Measurements from ENCODE around the gene USH2A.

USH2A gene

DNA sequence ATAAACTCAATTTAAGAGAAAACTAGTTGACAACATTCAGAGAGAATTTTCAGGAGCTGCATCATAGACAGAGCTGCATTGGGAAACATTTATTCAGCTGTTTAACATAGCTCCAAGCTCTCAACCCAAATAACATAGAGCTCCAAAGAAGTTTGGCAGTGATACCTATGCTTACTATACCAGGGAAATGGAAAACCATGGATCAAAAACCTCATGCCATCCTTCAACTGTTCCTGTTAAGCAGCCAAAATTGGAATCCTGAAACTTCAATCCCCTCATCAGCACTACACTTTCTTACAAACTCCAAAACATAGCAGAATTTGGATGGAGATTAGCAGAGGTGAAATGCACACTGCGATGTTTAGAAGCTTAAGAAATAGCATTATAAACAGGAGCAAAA lies 164.4 kb downstream of the USH2A start:
- ChIA-PET POLR2A (no interaction called here), CTCF (interaction anchor here (1.2 kb wide), 1 partner anchor 38 kb away, joined by 5 read pairs; no protein-coding TSS in a partner anchor)
- DNase-seq (ENCODE audit: extremely low spot score), result no peak
- TF ChIP-seq, protein P1, sequence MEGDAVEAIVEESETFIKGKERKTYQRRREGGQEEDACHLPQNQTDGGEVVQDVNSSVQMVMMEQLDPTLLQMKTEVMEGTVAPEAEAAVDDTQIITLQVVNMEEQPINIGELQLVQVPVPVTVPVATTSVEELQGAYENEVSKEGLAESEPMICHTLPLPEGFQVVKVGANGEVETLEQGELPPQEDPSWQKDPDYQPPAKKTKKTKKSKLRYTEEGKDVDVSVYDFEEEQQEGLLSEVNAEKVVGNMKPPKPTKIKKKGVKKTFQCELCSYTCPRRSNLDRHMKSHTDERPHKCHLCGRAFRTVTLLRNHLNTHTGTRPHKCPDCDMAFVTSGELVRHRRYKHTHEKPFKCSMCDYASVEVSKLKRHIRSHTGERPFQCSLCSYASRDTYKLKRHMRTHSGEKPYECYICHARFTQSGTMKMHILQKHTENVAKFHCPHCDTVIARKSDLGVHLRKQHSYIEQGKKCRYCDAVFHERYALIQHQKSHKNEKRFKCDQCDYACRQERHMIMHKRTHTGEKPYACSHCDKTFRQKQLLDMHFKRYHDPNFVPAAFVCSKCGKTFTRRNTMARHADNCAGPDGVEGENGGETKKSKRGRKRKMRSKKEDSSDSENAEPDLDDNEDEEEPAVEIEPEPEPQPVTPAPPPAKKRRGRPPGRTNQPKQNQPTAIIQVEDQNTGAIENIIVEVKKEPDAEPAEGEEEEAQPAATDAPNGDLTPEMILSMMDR (IDR thresholded peaks at IDR 0.05; ENCODE audit: control extremely low read depth, extremely low read depth, low read depth, missing control alignments), result no peak

DNA sequence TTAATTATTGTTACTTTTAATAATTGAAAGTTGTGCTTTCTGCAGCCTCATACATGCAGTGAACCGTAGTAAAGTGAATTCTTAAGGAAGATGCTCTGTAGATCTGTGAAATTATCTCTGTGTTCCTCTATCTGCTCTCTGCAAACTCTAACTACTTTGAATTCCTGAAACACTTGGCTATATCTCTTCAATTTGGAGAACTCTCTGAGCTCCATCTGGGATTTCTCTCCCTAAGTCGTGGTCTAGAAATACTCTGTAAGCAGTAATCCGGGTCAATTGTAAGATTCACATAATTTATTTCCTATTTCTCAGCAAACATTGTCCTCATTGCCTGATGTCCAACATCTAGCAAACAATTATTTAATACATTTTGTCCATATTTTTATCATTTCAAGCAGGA lies 164.9 kb downstream of the USH2A start:
- POLR2A ChIA-PET, result no interaction called here
- TF ChIP-seq, protein P1 (IDR thresholded peaks at IDR 0.05; ENCODE audit: control extremely low read depth, extremely low read depth, low read depth, missing control alignments), result no peak
- CTCF ChIA-PET, result interaction anchor here (1.2 kb wide), 1 partner anchor 37 kb away, joined by 5 read pairs; no protein-coding TSS in a partner anchor
- DNase-seq (ENCODE audit: extremely low spot score), result no peak

DNA sequence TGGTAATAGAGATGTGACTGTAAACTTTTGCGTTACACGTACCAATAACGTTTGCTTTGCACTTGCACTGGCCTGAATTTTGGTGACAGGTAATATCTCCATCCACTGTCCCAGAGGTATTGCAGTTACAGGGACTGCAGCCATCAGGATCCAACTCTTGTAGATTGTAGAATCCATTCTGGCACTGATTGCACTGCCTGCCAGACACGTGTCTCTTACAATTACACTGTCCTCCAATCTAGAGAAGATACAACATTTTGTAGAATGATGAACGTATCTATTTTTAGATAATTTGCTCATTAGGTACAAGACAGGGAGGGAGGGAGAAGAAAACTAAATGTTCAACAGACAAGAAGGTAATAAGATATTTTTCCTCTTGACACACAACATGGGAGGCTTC lies 172.4 kb downstream of the USH2A start:
- POLR2A ChIA-PET, result no interaction called here
- no peak for DNase-seq (ENCODE audit: extremely low spot score)
- TF ChIP-seq, protein P1 (IDR thresholded peaks at IDR 0.05; ENCODE audit: control extremely low read depth, extremely low read depth, low read depth, missing control alignments), result no peak
- CTCF ChIA-PET, result interaction anchor here (1.4 kb wide), 1 partner anchor 10 kb away, joined by 3 read pairs; no protein-coding TSS in a partner anchor

DNA sequence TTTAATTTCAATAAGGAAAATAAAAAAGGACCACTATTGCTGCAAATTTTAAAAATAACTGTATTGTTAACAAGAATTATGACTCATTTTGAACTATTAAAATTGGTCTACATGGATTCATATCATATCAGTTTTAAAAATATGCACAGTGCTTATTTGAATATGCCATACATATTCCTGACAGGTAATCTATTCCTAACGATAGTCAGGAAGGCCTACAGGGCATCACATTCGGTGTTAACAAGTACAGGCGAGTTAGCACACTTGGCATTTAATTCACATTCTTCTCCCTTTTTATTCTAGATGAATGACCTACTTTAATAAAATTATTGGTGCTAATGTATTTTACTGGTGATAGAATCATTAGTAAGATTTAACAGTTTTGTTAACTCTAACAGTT lies 174.6 kb downstream of the USH2A start:
- ChIA-PET POLR2A (no interaction called here), CTCF (no interaction called here)
- DNase-seq (ENCODE audit: extremely low spot score), result no peak
- TF ChIP-seq, protein P1 (IDR thresholded peaks at IDR 0.05; ENCODE audit: control extremely low read depth, extremely low read depth, low read depth, missing control alignments), result no peak

DNA sequence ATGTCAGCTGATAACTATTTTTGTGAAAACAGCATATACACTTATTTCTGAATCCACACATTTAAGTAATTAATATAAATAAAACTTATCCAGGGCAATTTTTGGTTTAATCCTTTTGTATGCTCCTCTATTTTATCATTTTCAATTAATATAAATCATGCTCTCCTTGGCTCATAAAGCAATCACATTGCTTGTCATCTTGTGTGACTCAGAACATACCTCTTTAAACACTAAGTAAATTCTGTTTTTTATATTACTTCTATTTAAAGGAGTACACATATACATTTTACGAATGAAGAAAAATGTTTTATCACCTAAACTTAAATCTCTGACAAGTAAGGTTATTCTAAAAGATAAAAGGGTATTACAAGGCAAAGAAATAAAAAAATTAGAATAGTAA lies 175.3 kb downstream of the USH2A start:
- TF ChIP-seq, protein P1 (IDR thresholded peaks at IDR 0.05; ENCODE audit: control extremely low read depth, extremely low read depth, low read depth, missing control alignments), result no peak
- ChIA-PET CTCF (interaction anchor here (0.9 to 1.3 kb wide), 2 partner anchors 17 to 27 kb away, joined by 4 read pairs; no protein-coding TSS in a partner anchor), POLR2A (no interaction called here)
- no peak for DNase-seq (ENCODE audit: extremely low spot score)

DNA sequence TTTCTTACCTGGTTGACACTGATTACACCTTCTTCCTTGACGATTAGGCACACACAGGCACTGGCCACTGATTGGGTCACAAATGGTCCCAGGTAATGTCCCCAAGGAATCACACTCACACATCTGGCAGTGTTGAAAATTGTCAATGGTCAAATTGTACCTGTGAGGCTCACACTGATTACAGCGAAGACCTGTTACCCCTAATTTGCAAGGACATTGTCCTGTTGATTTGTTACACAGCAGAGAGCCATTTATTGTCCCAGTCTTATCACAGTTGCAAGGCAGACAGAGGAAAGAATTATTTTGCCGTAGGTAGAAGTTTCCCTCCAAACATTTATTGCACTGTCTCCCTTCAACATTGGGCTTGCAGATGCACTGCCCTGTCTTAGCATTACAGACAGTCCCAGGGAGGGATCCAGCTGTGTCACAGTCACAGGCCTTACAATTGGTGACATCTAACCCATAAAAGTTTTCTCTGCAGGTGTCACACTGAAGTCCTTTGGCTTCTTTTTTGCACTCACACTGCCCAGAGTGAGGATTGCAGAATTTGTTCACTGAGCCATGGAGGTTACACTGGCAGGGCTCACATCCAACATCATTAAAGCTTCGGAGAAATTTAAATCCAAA lies 176.6 kb downstream of the USH2A start:
- no peak for DNase-seq (ENCODE audit: extremely low spot score)
- TF ChIP-seq, protein P1 (IDR thresholded peaks at IDR 0.05; ENCODE audit: control extremely low read depth, extremely low read depth, low read depth, missing control alignments), result no peak
- CTCF ChIA-PET, result interaction anchor here (1.3 kb wide), 1 partner anchor 16 kb away, joined by 4 read pairs; no protein-coding TSS in a partner anchor
- POLR2A ChIA-PET, result no interaction called here
